Right cardiac atrium (tissue), 5 donors: ENCODE measurements around the gene RAET1G. TPM values are rescaled to one million over a fixed set of nuclear protein-coding genes. Genes with fewer than 3 reads are reported as not detected.
"Not testable (repeated sequence)": the region's sequence is repeated elsewhere in the genome, so short reads cannot be mapped to it uniquely, and the experiment has no call there.

Source experiments
- ATAC-seq, 2 donors: fragments of 200-7000 bp; cut with Tn5 transposase; one replicate each; pipeline versions ENCODE4 v1.8.0 to v1.9.1; 2020; ENCODE audit warnings: moderate library complexity in 2 of 2, mild to moderate bottlenecking in 1 of 2
- DNase-seq, 3 donors: peaks; one replicate each; pipeline ENCODE4 v3.0.0-alpha.2; 2020
- H3K27ac ChIP-seq: one replicate; pipeline ENCODE4 v1.5.1; 2013; ENCODE audit warnings: mild to moderate bottlenecking, low read length, control low read depth, moderate library complexity
- H3K27me3 ChIP-seq: one replicate; pipeline ENCODE4 v1.6.1; 2013; ENCODE audit not compliant: control insufficient read depth, insufficient read depth
- H3K4me1 ChIP-seq: one replicate; pipeline ENCODE4 v1.6.1; 2013; ENCODE audit warnings: low read length; ENCODE audit not compliant: control insufficient read depth, insufficient read depth
- H3K4me3 ChIP-seq: one replicate; pipeline ENCODE4 v1.5.1; 2013; ENCODE audit warnings: low read length, control low read depth
- H3K9me3 ChIP-seq: one replicate; pipeline ENCODE4 v1.6.1; 2013; ENCODE audit warnings: low read length; ENCODE audit not compliant: control insufficient read depth
- WGBS: extraction: QIAGEN DNeasy Blood & Tissue Kit; methylation state at CpG from one replicate; pipeline ENCODE4 v1.1.7; 2013; 5-methylcytosine and 5-hydroxymethylcytosine counted together
- intact Hi-C, 4 donors: fragments of 100-400 bp; cut with DNase I; formaldehyde crosslinking; loops; one replicate each; pipeline versions ENCODE4 v1.11.0 to v1.14.0; 2022 to 2023
- polyA plus RNA-seq: library from polyadenylated mRNA; stranded (reverse); fragments of 200-250 nt; gene quantifications from one replicate; pipeline ENCODE4 v1.2.3, GENCODE V29; 2013
- total RNA-seq, 4 donors: library from RNA; stranded (reverse); fragmentation: NEBNext Ultra II Directional; extraction: Animal tissue kit (Norgen Biotek cat#: 25700); gene quantifications; one replicate each; pipeline ENCODE4 v1.2.1, GENCODE V29; 2021
- donor health status: healthy with polysubstance abuse.
- donor health status: DM: no; HTN: yes; CAD: no.
- donor health status: DM: no; HTN: no; CAD: no.
- donor health status: DM: no; HTN: yes; CAD: no; lungs with severe emphysema.
- donor health status: DM: yes; HTN: yes; CAD: no.

RAET1G gene
- total and polyA plus RNA-seq, 5 donors, result 0.20 to 0.43 TPM; not detected in 3

- intact Hi-C loops, result loop anchor here in 3 of 4 donors (2.0 to 5.0 kb wide), 3 partner anchors 82 to 102 kb away; no protein-coding TSS in a partner anchor
- Histone ChIP-seq H3K9me3 (no peaks in the 10 kb centered on the region), H3K4me1 (no peaks in the 10 kb centered on the region), H3K27me3 (no peaks in the 10 kb centered on the region), H3K4me3 (no peak overlapping the region), H3K27ac (no peak overlapping the region)
- peak; percentile 57 to 74 for ATAC-seq
- WGBS, result 36% methylated on average over 11 of the region's 11 CpGs
- peak in 1 of 3 donors; percentile 42 for DNase-seq
Observed at GRCh38 chr6:149934249-149935156, 11.6 kb upstream of the RAET1G start.

GRCh38 chr6:149933461-149933860 lies 10.5 kb upstream of the RAET1G start:
- intact Hi-C loops, result loop anchor here in 3 of 4 donors (2.0 to 5.0 kb wide), 3 partner anchors 83 to 101 kb away; no protein-coding TSS in a partner anchor
- WGBS, result 33% methylated on average over 3 of the region's 3 CpGs
- Histone ChIP-seq H3K27ac (no peak overlapping the region), H3K4me1 (no peaks in the 10 kb centered on the region), H3K9me3 (no peaks in the 10 kb centered on the region), H3K4me3 (no peak overlapping the region), H3K27me3 (no peaks in the 10 kb centered on the region)
- ATAC-seq (no peak), DNase-seq (no peak)

GRCh38 chr6:149933036-149933435 lies 10.1 kb upstream of the RAET1G start:
- WGBS, result 55% methylated on average over 5 of the region's 5 CpGs
- H3K27me3 ChIP-seq, result no peaks in the 10 kb centered on the region
- no peak overlapping the region for H3K4me3 ChIP-seq
- ATAC-seq (no peak), DNase-seq (no peak)
- intact Hi-C loops, result loop anchor here in 3 of 4 donors (2.0 to 5.0 kb wide), 3 partner anchors 84 to 101 kb away; no protein-coding TSS in a partner anchor
- no peaks in the 10 kb centered on the region for H3K9me3 ChIP-seq
- H3K27ac ChIP-seq, result no peak overlapping the region
- H3K4me1 ChIP-seq, result no peaks in the 10 kb centered on the region

GRCh38 chr6:149931501-149931900 lies 8.6 kb upstream of the RAET1G start:
- DNase-seq (no peak), ATAC-seq (no peak)
- intact Hi-C loops, result loop anchor here in 2 of 4 donors (5.0 kb wide), 2 partner anchors 86 to 99 kb away; no protein-coding TSS in a partner anchor
- H3K9me3 ChIP-seq, result no peaks in the 10 kb centered on the region
- H3K27me3 ChIP-seq, result no peaks in the 10 kb centered on the region
- no peaks in the 10 kb centered on the region for H3K4me1 ChIP-seq
- H3K27ac ChIP-seq, result no peak overlapping the region
- 74% methylated on average over 6 of the region's 6 CpGs for WGBS
- H3K4me3 ChIP-seq, result no peak overlapping the region

- 25% methylated on average over 3 of the region's 3 CpGs for WGBS
- Histone ChIP-seq H3K9me3 (no peaks in the 10 kb centered on the region), H3K27me3 (no peaks in the 10 kb centered on the region), H3K4me1 (no peaks in the 10 kb centered on the region), H3K4me3 (no peak overlapping the region), H3K27ac (no peak overlapping the region)
- no peak for DNase-seq
- ATAC-seq, result no peak
- intact Hi-C loops, result loop anchor here in 1 of 4 donors (10.0 kb wide), 1 partner anchor 205 kb away; no protein-coding TSS in a partner anchor
Observed at GRCh38 chr6:149929422-149929821, 6.5 kb upstream of the RAET1G start.

- DNase-seq, H3K4me3 ChIP-seq, H3K4me1 ChIP-seq, H3K27ac ChIP-seq, H3K27me3 ChIP-seq, H3K9me3 ChIP-seq, ATAC-seq: not testable (repeated sequence)
- intact Hi-C loops, result loop anchor here in 3 of 4 donors (2.0 to 10.0 kb wide), 2 partner anchors 92 to 202 kb away; no protein-coding TSS in a partner anchor
- WGBS, result 85% methylated on average over 4 of the region's 4 CpGs
Observed at GRCh38 chr6:149927025-149927424, 4.1 kb upstream of the RAET1G start.

- H3K4me1 ChIP-seq, result no peaks in the 10 kb centered on the region
- WGBS, result 3% methylated on average over 31 of the region's 31 CpGs
- peak overlapping the region; percentile 6 for H3K27ac ChIP-seq
- no peaks in the 10 kb centered on the region for H3K9me3 ChIP-seq
- ATAC-seq, result peak; percentile 92 to 94
- H3K4me3 ChIP-seq, result peak overlapping the region; percentile 45
- DNase-seq, result peak; percentile 88 to 97 (median 94)
- intact Hi-C loops, result loop anchor here in 3 of 4 donors (2.0 to 10.0 kb wide), 2 partner anchors 91 to 201 kb away; no protein-coding TSS in a partner anchor
- H3K27me3 ChIP-seq, result no peaks in the 10 kb centered on the region
Observed at GRCh38 chr6:149925974-149926777, 3.3 kb upstream of the RAET1G start.

GRCh38 chr6:149925253-149925973 lies 2.5 kb upstream of the RAET1G start:
- peak; percentile 48 to 81 (median 70) for DNase-seq
- H3K4me3 ChIP-seq, result peak overlapping the region; percentile 45
- no peaks in the 10 kb centered on the region for H3K27me3 ChIP-seq
- intact Hi-C loops, result loop anchor here in 1 of 4 donors (10.0 kb wide), 1 partner anchor 201 kb away; no protein-coding TSS in a partner anchor
- H3K27ac ChIP-seq, result peak overlapping the region; percentile 6
- no peaks in the 10 kb centered on the region for H3K4me1 ChIP-seq
- no peaks in the 10 kb centered on the region for H3K9me3 ChIP-seq
- WGBS, result 9% methylated on average over 34 of the region's 34 CpGs
- ATAC-seq, result peak; percentile 42 to 58

- Histone ChIP-seq H3K4me3 (no peak overlapping the region), H3K27me3 (no peaks in the 10 kb centered on the region), H3K9me3 (no peaks in the 10 kb centered on the region), H3K27ac (no peak overlapping the region), H3K4me1 (no peaks in the 10 kb centered on the region)
- 82% methylated on average over 4 of the region's 4 CpGs for WGBS
- ATAC-seq (no peak), DNase-seq (no peak)
- intact Hi-C loops, result loop anchor here in 2 of 4 donors (5.0 to 10.0 kb wide), 3 partner anchors 58 to 200 kb away; no protein-coding TSS in a partner anchor
Observed at GRCh38 chr6:149924933-149925252, 2.0 kb upstream of the RAET1G start.
